A549 (cell line): Measurements from ENCODE around the gene TUT4.

ENCODE experiments used
- MAZ ChIP-seq: fragments of 150-350 bp; IDR thresholded peaks from 2 replicates; pipeline ENCODE4 v1.6.1; 2014; ENCODE audit warnings: antibody characterized with exemption, low read depth, low read length, borderline replicate concordance
- TF ChIP-seq, protein P1 (sequence below): fragments of >200 bp; sonication (Bioruptor Twin); formaldehyde crosslinking; IDR thresholded peaks from 3 replicates; pipeline ENCODE4 v1.5.1; 2016

DNA sequence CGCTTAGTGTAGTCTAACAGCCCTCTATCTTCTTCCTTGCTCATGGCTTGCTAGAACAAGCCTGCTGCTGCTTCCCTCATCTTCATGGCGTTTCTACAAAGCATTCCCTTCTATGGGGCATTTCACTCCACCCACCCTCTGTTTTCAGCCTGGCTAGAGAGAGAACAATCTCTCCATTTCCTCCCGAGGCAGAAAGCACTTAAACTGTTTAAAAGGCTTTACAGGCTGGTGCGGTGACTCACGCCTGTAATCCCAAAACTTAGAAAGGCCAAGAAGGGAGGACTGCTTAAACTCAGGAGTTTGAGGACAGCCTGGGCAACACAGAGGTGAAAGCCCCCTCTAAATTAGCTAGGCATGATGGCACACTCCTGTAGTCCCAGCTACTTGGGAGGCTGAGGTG, 166.4 kb downstream of the TUT4 start:
- TF ChIP-seq, protein P1, sequence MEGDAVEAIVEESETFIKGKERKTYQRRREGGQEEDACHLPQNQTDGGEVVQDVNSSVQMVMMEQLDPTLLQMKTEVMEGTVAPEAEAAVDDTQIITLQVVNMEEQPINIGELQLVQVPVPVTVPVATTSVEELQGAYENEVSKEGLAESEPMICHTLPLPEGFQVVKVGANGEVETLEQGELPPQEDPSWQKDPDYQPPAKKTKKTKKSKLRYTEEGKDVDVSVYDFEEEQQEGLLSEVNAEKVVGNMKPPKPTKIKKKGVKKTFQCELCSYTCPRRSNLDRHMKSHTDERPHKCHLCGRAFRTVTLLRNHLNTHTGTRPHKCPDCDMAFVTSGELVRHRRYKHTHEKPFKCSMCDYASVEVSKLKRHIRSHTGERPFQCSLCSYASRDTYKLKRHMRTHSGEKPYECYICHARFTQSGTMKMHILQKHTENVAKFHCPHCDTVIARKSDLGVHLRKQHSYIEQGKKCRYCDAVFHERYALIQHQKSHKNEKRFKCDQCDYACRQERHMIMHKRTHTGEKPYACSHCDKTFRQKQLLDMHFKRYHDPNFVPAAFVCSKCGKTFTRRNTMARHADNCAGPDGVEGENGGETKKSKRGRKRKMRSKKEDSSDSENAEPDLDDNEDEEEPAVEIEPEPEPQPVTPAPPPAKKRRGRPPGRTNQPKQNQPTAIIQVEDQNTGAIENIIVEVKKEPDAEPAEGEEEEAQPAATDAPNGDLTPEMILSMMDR = no peak
- TF ChIP-seq MAZ = no peak
